NOMO-1 treated with DMSO at 0.1 percent for 48 hours (cell line): ENCODE data around the gene HM13.
"Not testable (repeated sequence)": the region's sequence is repeated elsewhere in the genome, so short reads cannot be mapped to it uniquely, and the experiment has no call there.

Experiments
- DNase-seq: peaks from one replicate; lab custom pipeline; 2025; ENCODE audit not compliant: unreplicated experiment; lab: John Stamatoyannopoulos, UW

The HM13 gene

DNA sequence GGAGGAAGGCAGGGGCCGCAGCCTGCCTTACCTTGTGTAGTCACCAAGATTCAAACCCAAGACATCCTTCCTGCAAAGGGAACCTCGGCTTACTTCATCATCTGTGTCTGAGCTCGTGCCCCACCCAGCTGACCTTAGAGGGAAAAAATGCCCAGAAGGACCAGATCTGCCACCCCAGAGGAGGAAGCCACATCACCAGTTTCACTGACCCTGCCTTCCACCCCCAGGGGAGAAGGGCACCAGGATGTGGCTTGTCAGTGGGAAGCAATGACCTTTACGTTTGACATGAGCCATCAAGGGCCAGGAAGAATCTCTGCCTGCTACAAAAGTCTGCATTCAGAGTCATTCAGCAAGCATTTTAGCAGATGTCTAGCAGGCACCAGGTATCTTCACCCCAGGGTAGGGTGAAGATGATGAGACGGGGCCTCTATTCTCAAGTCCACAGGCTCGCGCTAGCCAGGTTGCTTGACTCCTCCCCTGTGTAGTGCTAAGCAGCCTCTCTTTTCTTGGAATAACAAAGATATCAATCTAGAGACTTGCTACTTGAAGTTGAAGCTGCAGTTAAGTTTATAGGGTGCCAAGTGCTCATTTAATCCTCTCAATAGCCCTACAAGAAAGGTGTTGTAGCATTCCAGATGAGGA lies 28.1 kb downstream of the HM13 start:
- DNase-seq, result no peak

DNA sequence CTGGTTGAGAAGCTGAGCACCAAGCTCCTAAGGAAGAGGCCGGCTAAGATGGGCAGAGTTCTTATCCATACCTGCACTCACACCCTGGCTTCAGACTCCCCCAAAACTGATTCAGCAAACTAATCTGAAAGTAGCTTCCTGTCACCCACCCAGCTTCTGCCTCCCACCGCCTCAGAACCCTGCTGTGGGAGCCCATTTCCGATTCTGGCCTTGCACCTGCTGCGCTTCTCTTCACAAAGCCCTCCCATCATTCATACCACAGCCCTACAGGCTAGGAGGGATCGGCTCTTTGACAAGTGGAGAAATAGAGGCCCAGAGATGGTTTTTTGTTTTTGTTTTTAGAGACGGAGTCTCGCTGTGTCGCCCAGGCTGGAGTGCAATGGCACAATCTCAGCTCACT lies 28.7 kb downstream of the HM13 start:
- no peak for DNase-seq

DNA sequence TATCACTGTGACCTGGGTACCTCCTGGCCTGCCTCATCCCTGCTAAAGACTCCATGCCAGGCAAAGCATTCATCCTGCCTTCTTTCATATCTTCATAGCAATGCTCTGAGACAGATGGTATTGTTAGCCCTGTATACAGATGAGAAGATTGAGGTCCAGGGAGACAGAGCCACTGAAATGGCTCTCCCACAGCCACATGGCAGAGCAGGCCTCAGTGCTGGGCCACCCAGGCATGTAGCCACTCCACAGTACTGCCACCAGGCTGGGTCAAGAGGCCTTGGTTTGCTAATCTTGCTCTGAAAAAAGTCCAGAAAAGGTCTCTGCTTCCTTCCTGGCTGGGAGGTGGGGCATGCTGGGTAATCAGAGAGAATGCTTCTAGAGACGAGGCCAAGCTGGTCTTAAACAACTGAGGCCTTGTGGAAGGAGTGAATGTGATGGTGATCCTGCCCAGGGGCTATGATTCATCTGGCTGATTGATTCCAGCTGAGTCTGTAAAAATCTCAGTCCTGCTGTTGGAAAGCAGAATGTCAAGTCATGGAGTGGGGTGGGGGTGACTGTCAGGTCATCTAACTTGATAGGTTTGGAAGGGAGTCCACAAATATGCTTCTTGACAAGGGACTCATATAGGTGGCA lies 29.8 kb downstream of the HM13 start:
- no peak for DNase-seq

DNA sequence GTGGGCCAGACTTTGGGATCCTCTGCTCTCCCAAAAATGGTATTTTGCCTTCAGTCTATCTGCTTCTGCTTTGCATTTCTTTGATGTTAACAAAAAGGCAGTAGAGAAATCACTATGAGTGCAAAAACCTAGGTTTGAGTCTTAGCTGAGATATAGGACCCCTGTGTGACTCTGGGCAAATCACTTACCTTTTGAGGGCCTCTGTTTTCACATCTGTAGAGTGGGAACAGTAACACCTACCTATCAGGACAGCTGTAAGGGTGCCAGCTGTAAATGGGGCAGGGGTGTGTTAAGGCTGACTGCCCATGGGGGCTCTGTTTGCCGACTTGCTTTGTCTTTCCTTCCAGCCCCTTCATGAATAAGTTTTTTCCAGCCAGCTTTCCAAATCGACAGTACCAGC lies 30.4 kb downstream of the HM13 start:
- DNase-seq, result no peak

DNA sequence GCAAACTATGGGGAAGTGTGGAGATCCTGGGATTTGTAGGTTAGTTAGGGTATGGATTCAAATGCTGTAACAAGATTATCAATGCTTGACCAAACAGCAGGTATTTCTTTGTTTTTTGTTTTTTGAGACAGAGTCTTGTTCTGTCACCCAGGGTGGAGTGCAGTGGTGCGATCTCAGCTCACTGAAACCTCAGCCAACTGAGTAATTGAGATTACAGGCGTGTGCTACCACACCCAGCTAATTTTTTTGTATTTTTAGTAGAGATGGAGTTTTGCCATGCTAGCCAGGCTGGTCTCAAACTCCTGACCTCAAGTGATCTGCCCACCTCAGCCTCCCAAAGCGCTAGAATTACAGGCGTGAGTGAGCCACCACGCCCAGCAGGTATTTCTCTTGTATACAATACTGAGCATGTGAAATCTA lies 31.4 kb downstream of the HM13 start:
- DNase-seq, result not testable (repeated sequence)

DNA sequence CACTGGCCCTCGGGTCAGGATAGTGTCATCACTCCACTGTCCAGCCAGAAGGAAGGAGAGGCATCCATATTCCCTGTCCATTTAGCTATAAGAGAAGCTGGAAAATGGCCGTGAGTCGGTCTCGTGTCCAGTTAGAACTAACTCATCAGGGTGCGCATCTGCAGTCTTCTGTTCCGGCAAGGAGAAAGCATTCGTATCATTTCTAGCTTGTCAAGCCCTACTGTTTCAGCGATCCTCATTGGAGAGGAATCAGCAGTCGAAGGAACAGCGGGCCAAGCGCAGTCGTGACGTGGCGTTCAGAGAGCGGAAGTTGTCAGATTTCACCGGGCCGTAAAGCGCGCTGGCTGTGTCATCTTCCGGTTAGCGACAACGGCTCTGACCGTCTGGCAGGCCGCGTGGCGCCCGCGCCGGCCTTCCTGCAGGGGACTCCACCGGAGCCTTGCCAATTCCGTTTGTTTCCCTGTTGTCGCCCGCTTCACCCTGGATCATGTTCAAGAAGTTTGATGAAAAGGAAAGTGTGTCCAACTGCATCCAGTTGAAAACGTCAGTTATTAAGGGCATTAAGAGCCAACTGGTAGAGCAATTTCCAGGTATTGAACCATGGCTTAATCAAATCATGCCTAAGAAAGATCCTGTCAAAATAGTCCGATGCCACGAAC lies 32.9 kb downstream of the HM13 start:
- DNase-seq, result peak; percentile 73

DNA sequence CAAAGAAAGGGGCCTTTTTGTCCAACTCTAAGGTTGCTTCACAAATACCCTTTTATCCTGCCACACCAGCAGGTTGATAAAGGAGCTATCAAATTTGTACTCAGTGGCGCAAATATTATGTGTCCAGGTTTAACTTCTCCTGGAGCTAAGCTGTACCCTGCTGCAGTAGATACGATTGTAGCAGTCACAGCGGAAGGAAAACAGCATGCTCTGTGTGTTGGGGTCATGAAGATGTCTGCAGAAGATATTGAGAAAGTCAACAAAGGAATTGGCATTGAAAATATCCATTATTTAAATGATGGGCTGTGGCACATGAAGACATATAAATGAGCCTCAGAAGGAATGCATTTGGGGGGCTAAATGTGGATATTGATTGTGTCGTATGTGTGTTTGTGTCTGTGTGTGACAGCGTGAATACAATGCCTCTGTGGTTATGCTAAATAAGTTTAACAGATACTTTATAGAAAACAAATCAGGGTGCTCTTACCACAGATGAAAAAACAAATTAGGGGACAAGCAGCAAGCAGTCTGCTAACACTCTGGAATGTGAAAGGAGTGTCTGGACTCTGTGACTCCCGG lies 33.6 kb downstream of the HM13 start:
- DNase-seq, result no peak

DNA sequence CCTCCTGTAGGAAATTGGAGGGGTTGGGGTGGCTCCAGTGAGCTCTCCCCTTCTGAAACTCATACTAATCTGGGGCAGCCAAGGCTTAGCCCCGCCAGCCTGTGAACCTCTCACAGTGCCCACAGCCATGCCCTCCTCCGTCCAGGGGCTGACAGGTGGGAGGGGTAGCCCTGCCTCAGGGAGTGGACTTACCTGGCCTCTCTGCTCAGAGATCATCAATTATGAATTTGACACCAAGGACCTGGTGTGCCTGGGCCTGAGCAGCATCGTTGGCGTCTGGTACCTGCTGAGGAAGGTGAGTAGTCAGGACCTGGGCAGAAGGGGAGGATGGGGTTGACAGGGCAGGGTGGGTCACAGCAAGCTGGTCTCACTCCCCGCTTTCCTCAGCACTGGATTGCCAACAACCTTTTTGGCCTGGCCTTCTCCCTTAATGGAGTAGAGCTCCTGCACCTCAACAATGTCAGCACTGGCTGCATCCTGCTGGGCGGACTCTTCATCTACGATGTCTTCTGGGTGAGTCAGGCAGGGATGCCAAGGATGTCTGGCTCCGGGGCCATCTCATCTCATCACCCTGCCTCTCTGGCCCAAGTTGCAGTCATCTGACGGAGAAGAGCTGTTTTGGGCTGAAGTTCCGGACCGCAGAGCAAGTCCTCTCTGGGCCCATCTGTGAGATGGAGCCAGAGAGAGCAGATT lies 34.7 kb downstream of the HM13 start:
- DNase-seq, result no peak

DNA sequence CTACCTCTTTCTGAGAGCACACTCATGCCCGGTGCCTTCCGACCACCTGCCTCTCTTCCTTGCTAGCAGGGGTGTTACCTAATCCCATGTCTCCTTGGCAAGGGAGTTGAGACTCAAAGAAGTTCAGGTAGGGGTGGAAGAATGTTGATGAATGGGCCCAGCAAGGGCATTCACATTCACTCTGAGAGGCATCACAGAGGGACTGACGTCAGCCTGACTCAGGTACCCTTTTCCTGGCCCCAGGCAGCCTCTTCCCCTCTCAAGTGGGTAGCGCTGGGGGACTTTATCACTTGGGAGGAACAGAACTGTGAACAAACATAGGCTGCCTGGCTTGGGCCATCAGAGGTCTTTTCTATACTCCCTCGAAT lies 35.3 kb downstream of the HM13 start:
- DNase-seq, result no peak

DNA sequence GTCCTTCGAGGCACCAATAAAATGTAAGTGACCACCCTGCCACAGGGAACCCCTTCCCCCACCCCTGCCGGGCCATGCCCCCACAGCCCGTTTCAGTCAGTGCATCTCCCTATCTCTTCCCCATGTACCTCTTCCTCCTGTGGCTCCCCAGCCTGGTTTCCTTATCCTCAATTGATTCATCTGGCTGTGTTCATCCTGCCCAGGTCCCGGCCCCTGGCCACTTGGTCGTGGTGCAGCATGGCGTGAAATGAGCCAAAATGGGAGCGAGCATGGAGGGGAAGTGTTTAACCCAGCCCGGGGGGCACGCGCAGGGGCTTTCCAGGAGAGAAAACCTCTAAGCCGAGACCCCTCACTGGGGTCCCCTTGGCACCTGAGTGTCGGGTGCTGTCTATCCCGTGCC lies 35.9 kb downstream of the HM13 start:
- no peak for DNase-seq

DNA sequence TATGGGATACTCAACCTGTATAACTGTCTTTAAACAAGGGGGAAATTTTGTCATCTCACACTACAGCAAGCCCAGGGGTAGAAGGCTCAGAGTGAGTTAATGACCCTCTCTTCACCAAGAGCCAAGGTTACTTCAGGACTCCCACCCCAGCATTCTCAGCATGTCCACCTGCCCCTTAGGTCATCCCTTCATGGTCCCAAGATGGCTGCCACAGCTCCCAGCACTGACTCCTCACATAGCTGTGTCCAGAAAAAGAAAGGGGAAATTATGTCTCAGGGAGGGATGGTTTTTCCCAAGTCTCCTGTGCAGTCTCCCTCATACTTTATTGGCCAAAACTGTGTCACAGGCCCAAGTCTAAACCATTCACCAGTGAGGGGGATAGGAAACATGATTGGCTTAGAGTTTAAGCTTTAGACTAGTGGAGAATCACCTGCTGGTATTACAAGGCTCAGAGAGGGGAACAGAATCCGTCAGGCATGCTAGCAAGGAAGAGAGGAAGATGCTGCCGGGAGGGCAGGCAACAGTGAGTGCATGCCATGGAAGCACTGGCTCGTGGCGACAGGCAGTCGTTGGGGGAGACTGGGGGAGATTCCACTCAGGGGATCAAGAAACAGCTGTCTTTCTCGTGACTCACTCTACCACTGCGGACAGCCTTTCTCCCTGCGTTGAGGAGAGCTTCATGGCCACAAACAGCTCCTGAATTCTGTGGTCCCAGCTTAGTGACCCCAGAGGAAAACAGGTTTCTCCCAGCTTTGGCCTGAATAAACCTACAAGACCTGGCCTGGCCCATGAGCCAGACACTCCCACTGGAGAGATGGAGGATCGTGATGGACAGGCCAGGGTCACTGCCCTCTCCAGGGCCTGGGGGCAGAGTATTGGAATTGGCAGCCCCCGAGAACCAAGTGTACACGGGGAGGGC lies 37.2 kb downstream of the HM13 start:
- no peak for DNase-seq

DNA sequence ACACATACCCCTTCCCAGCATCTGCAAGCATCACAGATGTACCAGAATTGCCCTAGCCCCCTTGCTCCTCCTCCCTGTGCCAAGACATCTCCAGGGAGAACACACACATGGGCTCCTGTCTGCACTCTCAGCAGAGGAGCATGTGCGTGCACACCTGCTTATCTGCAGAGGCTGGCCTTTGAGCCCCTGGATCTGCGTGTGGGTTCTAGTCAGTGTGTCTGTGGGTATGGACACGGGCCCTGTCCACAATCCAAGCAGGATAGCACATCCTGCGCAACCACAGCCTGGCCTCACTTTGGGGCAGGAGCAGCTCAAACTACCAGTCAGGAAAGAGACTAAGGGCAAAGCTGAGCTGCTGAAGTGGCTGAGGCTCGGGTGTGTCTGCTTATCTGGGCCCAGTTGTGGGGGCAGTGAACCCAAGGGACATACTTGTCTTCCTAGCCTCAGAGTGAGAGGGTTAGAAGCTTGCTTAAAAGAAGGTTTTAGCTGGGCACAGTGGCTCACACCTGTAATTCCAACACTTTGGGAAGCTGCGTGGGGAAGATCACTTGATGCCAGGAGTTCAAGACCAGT lies 41.0 kb downstream of the HM13 start:
- DNase-seq, result no peak

DNA sequence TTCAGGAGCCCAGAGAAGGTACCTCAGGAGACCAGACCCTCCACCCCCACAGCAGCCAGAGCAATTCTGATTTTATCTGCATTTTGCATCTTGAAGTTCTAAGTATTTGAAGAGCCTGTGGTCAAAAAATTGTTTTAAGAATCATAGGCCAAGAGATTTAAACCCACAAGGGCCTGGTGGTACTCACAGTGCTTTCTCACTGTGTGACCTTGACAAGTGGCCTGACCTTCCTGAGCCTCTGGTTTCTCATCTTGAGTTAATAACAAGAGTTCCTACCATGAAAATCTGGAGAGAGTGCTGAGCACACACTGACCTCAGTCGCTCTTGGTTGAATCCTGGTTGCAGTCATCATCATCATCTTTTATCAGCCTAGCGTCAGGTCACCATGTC lies 45.5 kb downstream of the HM13 start:
- no peak for DNase-seq

DNA sequence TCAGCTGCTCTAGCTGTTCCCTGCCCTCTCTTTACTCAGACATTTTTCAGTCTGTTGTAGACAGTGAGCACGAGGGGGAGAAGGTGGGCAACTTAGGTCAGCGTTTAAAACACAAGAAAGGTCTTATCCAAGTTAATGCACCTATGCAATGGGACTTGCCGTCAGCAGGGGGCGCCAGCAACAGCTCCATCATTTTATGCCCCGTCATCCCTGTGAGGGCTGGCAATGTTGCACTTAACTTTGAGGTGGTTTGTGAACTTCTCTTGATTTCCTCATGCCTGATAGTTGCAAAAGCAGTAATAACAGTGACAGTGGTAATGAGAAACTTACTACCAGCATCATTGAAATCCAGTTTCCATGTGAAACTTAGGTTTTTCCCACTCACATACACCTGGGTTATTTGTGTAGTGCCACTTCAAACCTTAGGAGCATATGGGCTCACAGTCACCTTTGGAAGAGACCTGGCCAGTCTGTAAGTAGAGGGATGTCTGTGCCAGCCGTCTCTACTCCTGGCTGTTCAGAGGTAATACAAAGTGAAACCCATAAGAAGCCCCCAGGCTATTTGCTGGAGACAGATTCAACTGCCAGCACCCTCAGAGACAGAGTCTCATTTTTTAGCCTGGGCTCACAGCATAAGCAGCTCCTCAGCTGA lies 46.0 kb downstream of the HM13 start:
- peak; percentile 91 for DNase-seq

DNA sequence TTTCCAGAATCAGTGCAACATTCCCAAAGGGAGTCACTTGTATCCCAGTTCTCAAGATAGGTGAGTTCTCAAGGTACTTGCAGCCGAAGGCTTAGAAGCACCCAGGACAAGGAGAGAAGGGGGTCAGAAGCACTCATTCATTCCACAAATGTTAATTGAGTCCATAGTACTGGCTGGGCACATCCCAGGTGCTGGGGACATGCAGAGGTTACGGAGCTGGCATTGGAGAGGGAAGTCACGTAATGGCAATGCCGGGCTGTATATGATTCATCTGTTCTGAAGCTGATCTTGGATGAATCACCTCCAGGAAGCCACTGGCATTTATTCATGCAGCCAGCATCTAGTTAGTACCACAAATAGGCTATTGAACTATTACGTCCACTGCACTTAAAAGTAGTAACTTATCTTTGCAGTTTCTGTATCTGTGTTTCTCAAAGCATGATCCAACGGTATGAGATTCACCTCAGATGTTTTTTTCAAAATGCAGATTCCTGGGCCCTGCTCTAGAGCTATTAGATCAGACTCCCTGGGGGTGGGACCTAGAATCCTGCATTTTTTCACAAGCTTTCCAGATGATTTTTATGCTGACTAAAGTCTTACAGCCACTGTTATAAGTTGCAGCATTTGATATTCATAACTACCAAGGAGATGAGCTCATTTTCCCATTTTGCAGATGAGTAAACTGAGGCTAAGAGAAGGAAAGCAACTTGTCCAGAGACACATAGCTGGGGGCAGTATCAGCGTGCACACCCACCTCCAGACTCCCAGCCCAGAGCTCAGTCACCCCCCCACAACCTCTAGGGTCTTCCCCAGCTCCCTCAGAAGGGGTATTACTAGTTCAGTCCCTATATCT lies 46.7 kb downstream of the HM13 start:
- DNase-seq, result peak; percentile 69

DNA sequence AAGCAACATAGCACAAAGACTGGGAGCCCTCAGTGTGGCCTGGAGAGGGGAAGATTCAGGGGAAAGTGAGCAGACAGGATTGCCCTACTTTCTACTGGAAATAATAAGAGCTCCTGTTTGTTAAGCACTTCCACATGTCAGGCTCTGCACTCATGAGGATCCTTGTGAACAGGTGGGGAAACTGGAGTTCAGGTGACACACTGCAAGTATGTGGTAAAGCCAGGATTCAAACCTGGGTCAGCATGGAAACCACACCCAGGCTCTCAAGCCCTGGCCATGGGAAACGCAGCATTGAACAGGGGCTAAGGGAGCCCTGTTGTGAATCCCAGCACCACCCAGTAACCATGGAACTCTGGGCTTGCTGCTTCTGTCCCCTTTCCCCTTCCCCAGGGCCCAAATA lies 48.0 kb downstream of the HM13 start:
- DNase-seq, result no peak

DNA sequence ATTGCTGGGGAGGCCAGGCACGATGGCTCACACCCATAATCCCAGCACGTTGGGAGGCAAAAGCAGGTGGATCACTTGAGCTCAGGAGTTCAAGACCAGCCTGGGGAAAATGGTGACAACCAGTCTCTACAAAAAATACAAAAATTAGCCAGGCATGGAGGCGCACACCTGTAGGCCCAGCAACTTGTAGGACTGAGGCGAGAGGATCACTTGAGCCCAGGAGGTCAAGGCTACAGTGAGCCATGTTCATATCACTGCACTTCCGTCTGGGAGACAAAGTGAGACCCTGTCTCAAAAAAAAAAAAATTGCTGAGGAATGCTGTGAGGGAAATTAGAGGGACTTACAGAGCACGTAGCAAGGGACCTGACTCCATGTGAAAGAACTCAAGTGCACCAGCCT lies 50.0 kb downstream of the HM13 start:
- no peak for DNase-seq

DNA sequence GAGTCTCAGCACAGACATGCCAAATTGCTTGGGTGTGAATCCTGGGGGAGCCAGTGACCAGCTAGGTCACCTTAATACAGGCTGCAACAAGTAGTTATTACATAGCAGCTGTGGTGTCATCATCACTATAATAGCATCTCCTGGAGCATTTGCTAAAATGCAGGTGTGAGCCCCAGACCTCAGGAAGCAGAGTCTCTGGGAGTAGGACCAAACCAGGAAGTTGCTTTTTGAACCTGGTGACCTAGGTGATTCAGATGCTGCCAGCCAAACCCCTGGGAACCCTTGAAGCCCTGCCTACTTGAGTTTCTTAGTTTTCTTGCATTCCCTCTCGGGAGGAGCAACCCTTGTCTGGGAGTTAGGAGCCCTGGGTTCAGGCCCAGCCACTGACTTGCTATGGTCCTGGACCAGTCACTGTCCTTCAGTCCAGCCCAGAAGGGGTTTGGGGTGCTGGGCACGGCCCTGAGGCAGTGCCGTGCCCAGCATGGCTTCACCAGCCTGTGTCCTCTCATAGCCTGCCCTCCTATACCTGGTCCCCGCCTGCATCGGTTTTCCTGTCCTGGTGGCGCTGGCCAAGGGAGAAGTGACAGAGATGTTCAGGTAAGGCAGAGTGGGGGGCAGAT lies 51.6 kb downstream of the HM13 start:
- DNase-seq, result no peak

DNA sequence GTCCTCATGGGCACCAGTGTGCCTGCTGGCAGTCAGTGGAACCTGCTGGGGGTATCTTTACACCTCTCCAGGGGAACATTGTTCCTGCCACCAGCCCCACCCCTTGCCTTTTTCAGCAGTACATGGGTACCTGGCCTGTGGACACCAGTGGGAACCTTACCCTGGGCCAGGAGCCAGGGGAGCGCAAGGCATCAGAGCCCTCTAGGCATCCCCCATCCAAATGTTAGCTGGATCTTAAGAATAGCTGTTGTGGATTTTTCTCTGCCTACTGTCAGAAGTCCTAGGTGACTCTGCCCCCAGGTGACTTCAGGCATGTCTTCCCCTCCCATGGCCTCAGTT lies 52.0 kb downstream of the HM13 start:
- DNase-seq, result no peak
